WTC11 (cell line): Measurements from ENCODE around the gene UTF1. TPM values are rescaled to one million over a fixed set of nuclear protein-coding genes. Genes with fewer than 3 reads are reported as not detected.

Experiments used
- ATAC-seq: fragments of 200-7000 bp; cut with Tn5 transposase; 2 replicates; pipeline ENCODE4 v1.10.0; 2021; ENCODE audit warnings: mild to moderate bottlenecking, moderate library complexity
- CTCF ChIA-PET: fragments of 300-600 bp; sonication (Branson Sonifier 250); formaldehyde crosslinking; loops from one replicate; lab custom pipeline; 2021; ENCODE audit warnings: antibody characterized with exemption; lab: Charles Lee
- POLR2A ChIA-PET: fragments of 350-600 bp; sonication (Branson Sonifier 250); formaldehyde crosslinking; loops from one replicate; lab custom pipeline; 2021; ENCODE audit warnings: antibody characterized with exemption; lab: Charles Lee
- DNase-seq: peaks from one replicate; pipeline ENCODE4 v3.0.0; 2021; ENCODE audit warnings: low spot score
- H3K27ac Mint-ChIP-seq: 2 replicates; pipeline ENCODE4 v1.8.0; 2021; ENCODE audit warnings: mixed read lengths
- H3K27me3 Mint-ChIP-seq: 2 replicates; pipeline ENCODE4 v1.8.0; 2021; ENCODE audit warnings: low read depth, mild to moderate bottlenecking, moderate library complexity, mixed read lengths
- H3K36me3 Mint-ChIP-seq: 2 replicates; pipeline ENCODE4 v1.8.0; 2021; ENCODE audit warnings: mixed read lengths
- H3K4me1 Mint-ChIP-seq: 2 replicates; pipeline ENCODE4 v1.8.0; 2022; ENCODE audit warnings: mixed read lengths
- H3K4me3 Mint-ChIP-seq: 2 replicates; pipeline ENCODE4 v1.8.0; 2021; ENCODE audit warnings: mild to moderate bottlenecking, moderate library complexity, mixed read lengths
- H3K9me3 Mint-ChIP-seq: 2 replicates; pipeline ENCODE4 v1.8.0; 2021; ENCODE audit warnings: mixed read lengths
- ATF1 ChIP-seq: sonication (generic); formaldehyde crosslinking; IDR thresholded peaks from 2 replicates; pipeline ENCODE4 v1.8.1; 2023; ENCODE audit warnings: mild to moderate bottlenecking, moderate library complexity, missing genetic modification reagents
- CBFB ChIP-seq: sonication (generic); formaldehyde crosslinking; IDR thresholded peaks from 2 replicates; pipeline ENCODE4 v1.8.1; 2022; ENCODE audit warnings: mild to moderate bottlenecking, low read depth, missing genetic modification reagents
- EMX1 ChIP-seq: fragments of 250-450 bp; sonication (Bioruptor Pico); IDR thresholded peaks from 2 replicates; pipeline ENCODE4 v1.8.0; 2021; ENCODE audit warnings: mild to moderate bottlenecking
- ESRRA ChIP-seq: sonication (generic); formaldehyde crosslinking; IDR thresholded peaks from 2 replicates; pipeline ENCODE4 v1.8.1; 2022; ENCODE audit warnings: mild to moderate bottlenecking, missing genetic modification reagents, borderline replicate concordance
- FOXJ3 ChIP-seq: sonication (generic); formaldehyde crosslinking; IDR thresholded peaks from 2 replicates; pipeline ENCODE4 v1.9.0; 2021; ENCODE audit warnings: missing genetic modification reagents, mild to moderate bottlenecking, borderline replicate concordance
- FOXP1 ChIP-seq: sonication (generic); formaldehyde crosslinking; IDR thresholded peaks from 2 replicates; pipeline ENCODE4 v1.8.0; 2022; ENCODE audit warnings: missing genetic modification reagents, mild to moderate bottlenecking, moderate library complexity, borderline replicate concordance
- IRF2 ChIP-seq: sonication (generic); formaldehyde crosslinking; IDR thresholded peaks from 2 replicates; pipeline ENCODE4 v1.8.0; 2022; ENCODE audit warnings: low read depth, missing genetic modification reagents, borderline replicate concordance
- JAZF1 ChIP-seq: fragments of 250-450 bp; sonication (Bioruptor Pico); IDR thresholded peaks from 2 replicates; pipeline ENCODE4 v1.9.0; 2021; ENCODE audit warnings: moderate library complexity, mild to moderate bottlenecking, inconsistent platforms
- MXD4 ChIP-seq: fragments of 250-450 bp; sonication (Bioruptor Pico); IDR thresholded peaks from 2 replicates; pipeline ENCODE4 v1.8.0; 2021; ENCODE audit warnings: mild to moderate bottlenecking, moderate library complexity, borderline replicate concordance
- NFATC4 ChIP-seq: fragments of 250-450 bp; sonication (Bioruptor Pico); IDR thresholded peaks from 2 replicates; pipeline ENCODE4 v1.9.0; 2021; ENCODE audit warnings: mild to moderate bottlenecking
- NFE2L1 ChIP-seq: sonication (generic); formaldehyde crosslinking; IDR thresholded peaks from 2 replicates; pipeline ENCODE4 v1.8.1; 2023; ENCODE audit warnings: missing genetic modification reagents
- NFYB ChIP-seq: sonication (generic); formaldehyde crosslinking; conservative IDR thresholded peaks from 2 replicates; pipeline ENCODE4 v1.8.0; 2022; ENCODE audit warnings: low read depth, missing genetic modification reagents
- STAT6 ChIP-seq: sonication (generic); formaldehyde crosslinking; conservative IDR thresholded peaks from 2 replicates; pipeline ENCODE4 v1.8.1; 2023; ENCODE audit warnings: mild to moderate bottlenecking, low read depth, missing genetic modification reagents, moderate library complexity
- TEAD1 ChIP-seq: sonication (generic); formaldehyde crosslinking; IDR thresholded peaks from 2 replicates; pipeline ENCODE4 v1.8.0; 2022; ENCODE audit warnings: mild to moderate bottlenecking, missing genetic modification reagents
- USF1 ChIP-seq: sonication (generic); formaldehyde crosslinking; IDR thresholded peaks from 2 replicates; pipeline ENCODE4 v1.8.0; 2022; ENCODE audit warnings: mild to moderate bottlenecking, missing genetic modification reagents
- ZNF232 ChIP-seq: sonication (generic); formaldehyde crosslinking; IDR thresholded peaks from 2 replicates; pipeline ENCODE4 v1.8.0; 2022; ENCODE audit warnings: mild to moderate bottlenecking, missing genetic modification reagents
- ZNF396 ChIP-seq: fragments of 250-450 bp; sonication (Bioruptor Pico); IDR thresholded peaks from 2 replicates; pipeline ENCODE4 v1.8.0; 2021; ENCODE audit warnings: mild to moderate bottlenecking, moderate library complexity, borderline replicate concordance
- total RNA-seq: library from RNA; stranded (reverse); gene quantifications from 3 replicates; pipeline ENCODE4 v1.2.3, GENCODE V29; 2021
- TF ChIP-seq, protein P1 (sequence below): sonication (generic); formaldehyde crosslinking; IDR thresholded peaks from 2 replicates; pipeline ENCODE4 v1.8.0; 2022; ENCODE audit warnings: missing genetic modification reagents
- TF ChIP-seq, protein P2 (sequence below): sonication (generic); formaldehyde crosslinking; IDR thresholded peaks from 2 replicates; pipeline ENCODE4 v1.8.1; 2023; ENCODE audit warnings: mild to moderate bottlenecking, missing genetic modification reagents
- TF ChIP-seq, protein P3 (sequence below): fragments of 250-450 bp; sonication (Bioruptor Pico); IDR thresholded peaks from 2 replicates; pipeline ENCODE4 v1.8.0; 2021; ENCODE audit warnings: mild to moderate bottlenecking
- TF ChIP-seq, protein P4 (sequence below): sonication (generic); formaldehyde crosslinking; IDR thresholded peaks from 2 replicates; pipeline ENCODE4 v1.8.1; 2023; ENCODE audit warnings: mild to moderate bottlenecking, missing genetic modification reagents, borderline replicate concordance

The UTF1 gene
- total RNA-seq, 1 experiment from 2014 or later: 196 TPM

- TF ChIP-seq, protein P1, sequence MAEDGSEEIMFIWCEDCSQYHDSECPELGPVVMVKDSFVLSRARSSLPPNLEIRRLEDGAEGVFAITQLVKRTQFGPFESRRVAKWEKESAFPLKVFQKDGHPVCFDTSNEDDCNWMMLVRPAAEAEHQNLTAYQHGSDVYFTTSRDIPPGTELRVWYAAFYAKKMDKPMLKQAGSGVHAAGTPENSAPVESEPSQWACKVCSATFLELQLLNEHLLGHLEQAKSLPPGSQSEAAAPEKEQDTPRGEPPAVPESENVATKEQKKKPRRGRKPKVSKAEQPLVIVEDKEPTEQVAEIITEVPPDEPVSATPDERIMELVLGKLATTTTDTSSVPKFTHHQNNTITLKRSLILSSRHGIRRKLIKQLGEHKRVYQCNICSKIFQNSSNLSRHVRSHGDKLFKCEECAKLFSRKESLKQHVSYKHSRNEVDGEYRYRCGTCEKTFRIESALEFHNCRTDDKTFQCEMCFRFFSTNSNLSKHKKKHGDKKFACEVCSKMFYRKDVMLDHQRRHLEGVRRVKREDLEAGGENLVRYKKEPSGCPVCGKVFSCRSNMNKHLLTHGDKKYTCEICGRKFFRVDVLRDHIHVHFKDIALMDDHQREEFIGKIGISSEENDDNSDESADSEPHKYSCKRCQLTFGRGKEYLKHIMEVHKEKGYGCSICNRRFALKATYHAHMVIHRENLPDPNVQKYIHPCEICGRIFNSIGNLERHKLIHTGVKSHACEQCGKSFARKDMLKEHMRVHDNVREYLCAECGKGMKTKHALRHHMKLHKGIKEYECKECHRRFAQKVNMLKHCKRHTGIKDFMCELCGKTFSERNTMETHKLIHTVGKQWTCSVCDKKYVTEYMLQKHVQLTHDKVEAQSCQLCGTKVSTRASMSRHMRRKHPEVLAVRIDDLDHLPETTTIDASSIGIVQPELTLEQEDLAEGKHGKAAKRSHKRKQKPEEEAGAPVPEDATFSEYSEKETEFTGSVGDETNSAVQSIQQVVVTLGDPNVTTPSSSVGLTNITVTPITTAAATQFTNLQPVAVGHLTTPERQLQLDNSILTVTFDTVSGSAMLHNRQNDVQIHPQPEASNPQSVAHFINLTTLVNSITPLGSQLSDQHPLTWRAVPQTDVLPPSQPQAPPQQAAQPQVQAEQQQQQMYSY (CRISPR knock-in tag): no peak
- TF ChIP-seq JAZF1 (CRISPR knock-in tag) (no peak), ATF1 (CRISPR knock-in tag) (no peak), ZNF396 (CRISPR knock-in tag) (no peak), ESRRA (CRISPR knock-in tag) (no peak), NFYB (CRISPR knock-in tag) (no peak), NFATC4 (CRISPR knock-in tag) (no peak), MXD4 (no peak), TEAD1 (CRISPR knock-in tag) (no peak), ZNF232 (CRISPR knock-in tag) (no peak), CBFB (CRISPR knock-in tag) (no peak), IRF2 (CRISPR knock-in tag) (no peak), EMX1 (no peak), FOXP1 (CRISPR knock-in tag) (no peak)
- TF ChIP-seq, protein P2, sequence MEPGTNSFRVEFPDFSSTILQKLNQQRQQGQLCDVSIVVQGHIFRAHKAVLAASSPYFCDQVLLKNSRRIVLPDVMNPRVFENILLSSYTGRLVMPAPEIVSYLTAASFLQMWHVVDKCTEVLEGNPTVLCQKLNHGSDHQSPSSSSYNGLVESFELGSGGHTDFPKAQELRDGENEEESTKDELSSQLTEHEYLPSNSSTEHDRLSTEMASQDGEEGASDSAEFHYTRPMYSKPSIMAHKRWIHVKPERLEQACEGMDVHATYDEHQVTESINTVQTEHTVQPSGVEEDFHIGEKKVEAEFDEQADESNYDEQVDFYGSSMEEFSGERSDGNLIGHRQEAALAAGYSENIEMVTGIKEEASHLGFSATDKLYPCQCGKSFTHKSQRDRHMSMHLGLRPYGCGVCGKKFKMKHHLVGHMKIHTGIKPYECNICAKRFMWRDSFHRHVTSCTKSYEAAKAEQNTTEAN (CRISPR knock-in tag): no peak
- TF ChIP-seq, protein P3, sequence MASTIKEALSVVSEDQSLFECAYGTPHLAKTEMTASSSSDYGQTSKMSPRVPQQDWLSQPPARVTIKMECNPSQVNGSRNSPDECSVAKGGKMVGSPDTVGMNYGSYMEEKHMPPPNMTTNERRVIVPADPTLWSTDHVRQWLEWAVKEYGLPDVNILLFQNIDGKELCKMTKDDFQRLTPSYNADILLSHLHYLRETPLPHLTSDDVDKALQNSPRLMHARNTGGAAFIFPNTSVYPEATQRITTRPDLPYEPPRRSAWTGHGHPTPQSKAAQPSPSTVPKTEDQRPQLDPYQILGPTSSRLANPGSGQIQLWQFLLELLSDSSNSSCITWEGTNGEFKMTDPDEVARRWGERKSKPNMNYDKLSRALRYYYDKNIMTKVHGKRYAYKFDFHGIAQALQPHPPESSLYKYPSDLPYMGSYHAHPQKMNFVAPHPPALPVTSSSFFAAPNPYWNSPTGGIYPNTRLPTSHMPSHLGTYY: no peak
Observed at GRCh38 chr10:133190225-133190624, 39.8 kb upstream of the UTF1 start (continued).

GRCh38 chr10:133191651-133192050 lies 38.4 kb upstream of the UTF1 start:
- POLR2A ChIA-PET: no interaction called here
- Mint-ChIP-seq H3K36me3 (peaks cover 28% of the 10 kb centered on the region), H3K4me3 (no peak overlapping the region), H3K27me3 (peaks cover 12% of the 10 kb centered on the region), H3K27ac (no peak overlapping the region), H3K9me3 (peaks cover 28% of the 10 kb centered on the region), H3K4me1 (no peaks in the 10 kb centered on the region)
- no peak for TF ChIP-seq ATF1 (CRISPR knock-in tag)
- no peak for TF ChIP-seq NFE2L1 (CRISPR knock-in tag)
- no peak for TF ChIP-seq STAT6 (CRISPR knock-in tag)
- TF ChIP-seq, protein P4, sequence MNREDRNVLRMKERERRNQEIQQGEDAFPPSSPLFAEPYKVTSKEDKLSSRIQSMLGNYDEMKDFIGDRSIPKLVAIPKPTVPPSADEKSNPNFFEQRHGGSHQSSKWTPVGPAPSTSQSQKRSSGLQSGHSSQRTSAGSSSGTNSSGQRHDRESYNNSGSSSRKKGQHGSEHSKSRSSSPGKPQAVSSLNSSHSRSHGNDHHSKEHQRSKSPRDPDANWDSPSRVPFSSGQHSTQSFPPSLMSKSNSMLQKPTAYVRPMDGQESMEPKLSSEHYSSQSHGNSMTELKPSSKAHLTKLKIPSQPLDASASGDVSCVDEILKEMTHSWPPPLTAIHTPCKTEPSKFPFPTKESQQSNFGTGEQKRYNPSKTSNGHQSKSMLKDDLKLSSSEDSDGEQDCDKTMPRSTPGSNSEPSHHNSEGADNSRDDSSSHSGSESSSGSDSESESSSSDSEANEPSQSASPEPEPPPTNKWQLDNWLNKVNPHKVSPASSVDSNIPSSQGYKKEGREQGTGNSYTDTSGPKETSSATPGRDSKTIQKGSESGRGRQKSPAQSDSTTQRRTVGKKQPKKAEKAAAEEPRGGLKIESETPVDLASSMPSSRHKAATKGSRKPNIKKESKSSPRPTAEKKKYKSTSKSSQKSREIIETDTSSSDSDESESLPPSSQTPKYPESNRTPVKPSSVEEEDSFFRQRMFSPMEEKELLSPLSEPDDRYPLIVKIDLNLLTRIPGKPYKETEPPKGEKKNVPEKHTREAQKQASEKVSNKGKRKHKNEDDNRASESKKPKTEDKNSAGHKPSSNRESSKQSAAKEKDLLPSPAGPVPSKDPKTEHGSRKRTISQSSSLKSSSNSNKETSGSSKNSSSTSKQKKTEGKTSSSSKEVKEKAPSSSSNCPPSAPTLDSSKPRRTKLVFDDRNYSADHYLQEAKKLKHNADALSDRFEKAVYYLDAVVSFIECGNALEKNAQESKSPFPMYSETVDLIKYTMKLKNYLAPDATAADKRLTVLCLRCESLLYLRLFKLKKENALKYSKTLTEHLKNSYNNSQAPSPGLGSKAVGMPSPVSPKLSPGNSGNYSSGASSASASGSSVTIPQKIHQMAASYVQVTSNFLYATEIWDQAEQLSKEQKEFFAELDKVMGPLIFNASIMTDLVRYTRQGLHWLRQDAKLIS (CRISPR knock-in tag): no peak
- no peak for TF ChIP-seq FOXJ3 (CRISPR knock-in tag)
- TF ChIP-seq MXD4: no peak
- TF ChIP-seq, protein P2 (CRISPR knock-in tag): no peak
- no peak for TF ChIP-seq USF1
- ATAC-seq (no peak), DNase-seq (no peak)
- CTCF ChIA-PET: no interaction called here
